ENCODE results near the gene SLC7A1. TPM values are rescaled to one million over a fixed set of nuclear protein-coding genes. Genes with fewer than 3 reads are reported as not detected.

Gene SLC7A1
- total and polyA plus RNA-seq, 2 of the 13 experiments (the other 11 are each of a cell fraction or from before 2014, with no cell fraction given): 14.5 to 15.3 TPM

GRCh38 chr13:29594710-29595379, 643 bp downstream of the SLC7A1 start (continued):
- no peak for TF ChIP-seq PATZ1 (CRISPR knock-in tag; IDR thresholded peaks at IDR 0.05)
- 0 out of 2 replicates have a peak, but pooled peaks have one; percentile 3 for TF ChIP-seq ZNF124 (CRISPR knock-in tag; IDR thresholded peaks at IDR 0.05)
- no peak for TF ChIP-seq BCL3 (CRISPR knock-in tag; IDR thresholded peaks at IDR 0.05)
- TF ChIP-seq ZNF530 (CRISPR knock-in tag; IDR thresholded peaks at IDR 0.05; ENCODE audit: low read depth): no peak
- TF ChIP-seq ZNF687 (CRISPR knock-in tag; IDR thresholded peaks at IDR 0.05): peak; percentile 79
- TF ChIP-seq MED8 (CRISPR knock-in tag; IDR thresholded peaks at IDR 0.05; ENCODE audit: insufficient replicate concordance): no peak
- TF ChIP-seq FOSL2 (CRISPR knock-in tag; IDR thresholded peaks at IDR 0.05): peak; percentile 57
- TF ChIP-seq POLR2AphosphoS5 (IDR thresholded peaks at IDR 0.05; ENCODE audit: low read depth, low read length): no peak
- peak; percentile 14 for TF ChIP-seq YY1 (IDR thresholded peaks at IDR 0.05; ENCODE audit: insufficient read depth, insufficient replicate concordance, low read depth, low read length)
- 0 out of 2 replicates have a peak, but pooled peaks have one; percentile 57 for TF ChIP-seq ATF5 (CRISPR knock-in tag; IDR thresholded peaks at IDR 0.05; ENCODE audit: low read depth)
- TF ChIP-seq ZFP41 (CRISPR knock-in tag; IDR thresholded peaks at IDR 0.05; ENCODE audit: borderline replicate concordance): no peak
- peak; percentile 77 for TF ChIP-seq POGK (CRISPR knock-in tag; conservative IDR thresholded peaks at IDR 0.05)
- TF ChIP-seq ZNF280B (CRISPR knock-in tag; IDR thresholded peaks at IDR 0.05; ENCODE audit: borderline replicate concordance): 0 out of 2 replicates have a peak, but pooled peaks have one; percentile 42
- TF ChIP-seq ZNF792 (CRISPR knock-in tag; IDR thresholded peaks at IDR 0.05): no peak; the same call in 1 of the 2 replicates
- 0 out of 2 replicates have a peak, but pooled peaks have one; percentile 6 for TF ChIP-seq NRL (CRISPR knock-in tag; IDR thresholded peaks at IDR 0.05; ENCODE audit: borderline replicate concordance)
- TF ChIP-seq ZNF383 (CRISPR knock-in tag; IDR thresholded peaks at IDR 0.05; ENCODE audit: borderline replicate concordance): no peak
